K562 (cell line): ENCODE data around the gene HNRNPH3. TPM values are rescaled to one million over a fixed set of nuclear protein-coding genes. Genes with fewer than 3 reads are reported as not detected.

ENCODE experiments used
- ATAC-seq: fragments of 200-7000 bp; cut with Tn5 transposase; 3 replicates; pipeline ENCODE4 v1.9.1; 2020; ENCODE audit warnings: moderate library complexity
- BruUV-seq: library from RNA; stranded (reverse); fragments of 400-500 nt; replicated peaks from 2 replicates; lab custom pipeline; 2021; lab: Mats Ljungman, UMichigan
- CTCF ChIA-PET: fragments of 300-600 bp; formaldehyde crosslinking; extraction: SDS; loops from one replicate; lab custom pipeline; 2021; ENCODE audit warnings: low intra/inter-chr PET ratio; lab: Yijun Ruan, JAX
- POLR2A ChIA-PET: fragments of 300-600, 350-650 bp; sonication (Branson Sonifier 250); formaldehyde crosslinking; extraction: SDS; loops from one replicate; lab custom pipeline; 2021; ENCODE audit warnings: antibody characterized with exemption, inconsistent platforms; lab: Yijun Ruan, JAX
- DNase-seq, 4 experiments: peaks; one replicate each; pipeline versions ENCODE4 v3.0.0 to v3.0.0-alpha.2; 2011 to 2018; ENCODE audit warnings: low spot score in 3 of 4, mixed read lengths in 3 of 4; ENCODE audit errors: extremely low read depth in 1 of 4
- FAIRE-seq: peaks from 2 replicates; lab custom pipeline; 2011; peaks lifted over from hg19 to GRCh38; lab: Jason Lieb, UNC
- H2AFZ ChIP-seq: 2 replicates; pipeline ENCODE4 v1.6.0; 2011; ENCODE audit warnings: low read depth, low read length, control low read depth, inconsistent platforms
- H3K27ac ChIP-seq: fragments of 200-600 bp; 3 replicates; pipeline ENCODE4 v1.8.0; 2011; ENCODE audit warnings: low read depth, mild to moderate bottlenecking, control low read depth, inconsistent platforms, low read length, moderate library complexity, mixed read lengths; ENCODE audit errors: extremely low read depth
- H3K27me3 ChIP-seq, 2 experiments: fragments of 300-600 bp in 1 of 2; 2 replicates in 1 of 2; 3 replicates in 1 of 2; pipeline versions ENCODE4 v1.6.0 to v1.8.0; 2011; ENCODE audit warnings: inconsistent platforms in 2 of 2, low read length in 2 of 2, mild to moderate bottlenecking in 1 of 2, mixed read lengths in 1 of 2, moderate library complexity in 1 of 2; ENCODE audit not compliant: control insufficient read depth in 2 of 2, insufficient read depth in 2 of 2
- H3K36me3 ChIP-seq: fragments of 300-600 bp; 3 replicates; pipeline ENCODE4 v1.8.0; 2011; ENCODE audit warnings: mild to moderate bottlenecking, low read length, inconsistent platforms; ENCODE audit not compliant: control insufficient read depth, insufficient read depth
- H3K4me1 ChIP-seq, 2 experiments: fragments of 200-600 bp in 1 of 2; replicated peaks in 1 of 2; 2 replicates in 1 of 2; 3 replicates in 1 of 2; pipeline versions ENCODE4 v1.5.1 to v1.8.0; 2011; ENCODE audit warnings: inconsistent platforms in 2 of 2, low read length in 2 of 2, mild to moderate bottlenecking in 1 of 2, mixed read lengths in 1 of 2, moderate library complexity in 1 of 2; ENCODE audit not compliant: control insufficient read depth in 2 of 2, insufficient read depth in 2 of 2
- H3K4me2 ChIP-seq: 2 replicates; pipeline ENCODE4 v1.6.1; 2011; ENCODE audit warnings: low read length, control low read depth, inconsistent platforms, mixed read lengths; ENCODE audit not compliant: insufficient read depth
- H3K4me3 ChIP-seq: fragments of 200-600 bp; sonication (generic), shearing (Covaris generic); 2 replicates; pipeline ENCODE4 v1.5.1; 2016; ENCODE audit warnings: control low read depth, inconsistent platforms
- H3K79me2 ChIP-seq: fragments of 200-600 bp; 3 replicates; pipeline ENCODE4 v1.8.0; 2011; ENCODE audit warnings: low read length, inconsistent platforms; ENCODE audit not compliant: control insufficient read depth, insufficient read depth
- H3K9ac ChIP-seq, 2 experiments: 2 replicates each; pipeline versions ENCODE4 v1.6.0 to v1.6.1; 2011; ENCODE audit warnings: low read depth in 2 of 2, low read length in 2 of 2, control low read depth in 1 of 2, inconsistent platforms in 1 of 2, mild to moderate bottlenecking in 1 of 2, mixed read lengths in 1 of 2; ENCODE audit not compliant: insufficient read depth in 1 of 2
- H3K9me1 ChIP-seq: one replicate; pipeline ENCODE4 v1.6.0; 2011; ENCODE audit warnings: inconsistent platforms, mild to moderate bottlenecking, low read length, moderate library complexity; ENCODE audit not compliant: control insufficient read depth, insufficient read depth
- H3K9me3 ChIP-seq: replicated peaks from 2 replicates; pipeline ENCODE4 v1.5.1; 2011; ENCODE audit warnings: low read depth, low read length, inconsistent platforms; ENCODE audit not compliant: control insufficient read depth, insufficient read depth
- H4K20me1 ChIP-seq: replicated peaks from 2 replicates; pipeline ENCODE4 v1.6.1; 2011; ENCODE audit warnings: low read length, inconsistent platforms, mixed read lengths; ENCODE audit not compliant: control insufficient read depth, insufficient read depth
- ATF7 ChIP-seq: fragments of 450-650 bp; IDR thresholded peaks from 2 replicates; pipeline ENCODE4 v1.7.1; 2014; ENCODE audit warnings: mild to moderate bottlenecking, moderate library complexity
- BRF1 ChIP-seq: IDR thresholded peaks from 3 replicates; pipeline ENCODE4 v1.6.1; 2011; ENCODE audit warnings: borderline replicate concordance, mild to moderate bottlenecking; ENCODE audit not compliant: insufficient read length; ENCODE audit errors: extremely low read depth
- CBX5 ChIP-seq: IDR thresholded peaks from 2 replicates; pipeline ENCODE4 v1.6.1; 2014; ENCODE audit warnings: low read depth, borderline replicate concordance
- CTCF ChIP-seq, 3 experiments: IDR thresholded peaks in 2 of 3; conservative IDR thresholded peaks in 1 of 3; 2 replicates each; pipeline ENCODE4 v1.5.1; 2011 to 2012; ENCODE audit warnings: low read length in 3 of 3, mild to moderate bottlenecking in 3 of 3, control low read depth in 2 of 3, improper control_type of control experiment in 1 of 3, inconsistent platforms in 1 of 3, low read depth in 1 of 3, mixed read lengths in 1 of 3, moderate library complexity in 1 of 3; ENCODE audit not compliant: insufficient read depth in 2 of 3
- FOSL1 ChIP-seq: fragments of 200-800 bp; sonication (Bioruptor generic); conservative IDR thresholded peaks from 2 replicates; pipeline ENCODE4 v1.6.1; 2016; ENCODE audit warnings: missing genetic modification characterization, missing compliant biosample characterization
- LEF1 ChIP-seq: fragments of 450-650 bp; IDR thresholded peaks from 2 replicates; pipeline ENCODE4 v1.6.1; 2016; ENCODE audit warnings: mild to moderate bottlenecking
- POLR2A ChIP-seq: fragments of 450-650 bp; conservative IDR thresholded peaks from 2 replicates; pipeline ENCODE4 v1.6.1; 2016
- POLR2AphosphoS2 ChIP-seq: IDR thresholded peaks from 2 replicates; pipeline ENCODE4 v1.6.1; 2012; ENCODE audit warnings: low read length, improper control_type of control experiment
- POLR2G ChIP-seq: fragments of 200-400 bp; formaldehyde crosslinking; IDR thresholded peaks from 2 replicates; pipeline ENCODE4 v1.6.1; 2017; ENCODE audit warnings: low read depth, mild to moderate bottlenecking, antibody characterized with exemption, low read length, moderate library complexity
- PREB ChIP-seq: sonication (generic); formaldehyde crosslinking; IDR thresholded peaks from 2 replicates; pipeline ENCODE4 v1.8.1; 2023; ENCODE audit warnings: mild to moderate bottlenecking, missing genetic modification reagents
- SMAD2 ChIP-seq: fragments of 150-350 bp; IDR thresholded peaks from 2 replicates; pipeline ENCODE4 v1.6.1; 2014; ENCODE audit warnings: low read depth, mild to moderate bottlenecking, low read length
- TCF7L2 ChIP-seq: fragments of 150-350 bp; IDR thresholded peaks from 2 replicates; pipeline ENCODE4 v1.6.1; 2016; ENCODE audit warnings: low read depth, mild to moderate bottlenecking, low read length, moderate library complexity
- ZBTB33 ChIP-seq: sonication (generic); formaldehyde crosslinking; IDR thresholded peaks from 2 replicates; pipeline ENCODE4 v1.8.1; 2023; ENCODE audit warnings: mild to moderate bottlenecking, missing genetic modification reagents
- ZFX ChIP-seq: sonication (generic); formaldehyde crosslinking; IDR thresholded peaks from 2 replicates; pipeline ENCODE4 v1.8.0; 2022; ENCODE audit warnings: mild to moderate bottlenecking, missing genetic modification reagents, moderate library complexity
- ZNF707 ChIP-seq: fragments of 250-450 bp; sonication (Bioruptor Pico); conservative IDR thresholded peaks from 2 replicates; pipeline ENCODE4 v1.8.0; 2022; ENCODE audit warnings: inconsistent platforms, mild to moderate bottlenecking, moderate library complexity
- ZNF76 ChIP-seq: fragments of 250-450 bp; sonication (Bioruptor Pico); IDR thresholded peaks from 2 replicates; pipeline ENCODE4 v1.4.0; 2020; ENCODE audit warnings: mild to moderate bottlenecking, moderate library complexity, borderline replicate concordance
- WGBS: fragments of 100-300 bp; shearing (Covaris generic); methylation state at CpG from one replicate; pipeline ENCODE4 v1.1.6; 2016; ENCODE audit warnings: low coverage, mixed read lengths; ENCODE audit not compliant: insufficient coverage; ENCODE audit errors: missing lambda C conversion rate; 5-methylcytosine and 5-hydroxymethylcytosine counted together
- in situ Hi-C: fragments of 300-500 bp; cut with MboI; formaldehyde crosslinking; loops from 4 replicates; pipeline ENCODE4 v1.15.0; 2018; ENCODE audit warnings: inconsistent platforms, mixed read lengths
- intact Hi-C: fragments of 100-400 bp; cut with micrococcal nuclease; formaldehyde crosslinking; loops from 2 replicates; pipeline ENCODE4 v1.14.2; 2022
- polyA plus RNA-seq, 8 experiments: library from polyadenylated mRNA; depleted of rRNA in 4 of 8; stranded (reverse) in 5 of 8; unstranded in 3 of 8; fragments of >200 nt; fragmentation: Nextera tagmentation in 2 of 8; fragmentation: Illumina TruSeq in 1 of 8; extraction: Ambion mirVana in 2 of 8; extraction: Trizol in 1 of 8; gene quantifications; 2 replicates each; pipeline versions ENCODE4 v1.2.1 to v1.2.3, GENCODE V29; 2011 to 2014; ENCODE audit warnings: inconsistent platforms in 1 of 8, missing spikeins in 1 of 8
- total RNA-seq, 7 experiments: library from RNA; depleted of rRNA in 6 of 7; stranded (reverse); fragments of >200 nt in 6 of 7; fragmentation: Illumina TruSeq in 2 of 7; extraction: Trizol in 2 of 7; gene quantifications; 2 replicates each; pipeline versions ENCODE4 v1.2.1 to v1.2.3, GENCODE V29; 2011 to 2021; ENCODE audit warnings: low replicate concordance in 1 of 7

Gene HNRNPH3
- total and polyA plus RNA-seq, 9 of the 15 experiments (the other 6 are each of a cell fraction or from before 2014, with no cell fraction given): 52.8 to 562 (median 152) TPM

- Histone ChIP-seq H3K4me2 (peak within 1 kb of the TSS; percentile 92), H3K79me2 (peaks cover 67% of the 10 kb centered on the region), H3K9ac (peak within 1 kb of the TSS; percentile 98 to 100), H2AFZ (peak within 1 kb of the TSS; percentile 97), H3K27me3 (no peaks in the 10 kb centered on the region), H3K9me1 (peaks cover 7% of the 10 kb centered on the region), H3K4me3 (peak within 1 kb of the TSS; percentile 66), H3K27ac (peak within 1 kb of the TSS; percentile 98), H4K20me1 (peaks cover 31% of the 10 kb centered on the region), H3K4me1 (peaks cover 17 to 28% of the 10 kb centered on the region in 2 experiments), H3K36me3 (peaks cover 45% of the 10 kb centered on the region), H3K9me3 (no peaks in the 10 kb centered on the region)
- ATAC-seq: peak; percentile 73
- ChIA-PET CTCF (interaction anchor here (0.6 to 0.7 kb wide), 2 partner anchors 120 to 477 kb away, joined by 3 read pairs; no protein-coding TSS in a partner anchor), POLR2A (interaction anchor here (0.6 to 5.4 kb wide), 39 partner anchors 9 to 655 kb away, joined by 3 to 104 read pairs (median 4); partner anchors contain the start of gene SIRT1)
- intact Hi-C loops (loop anchor here (1.0 to 10.0 kb wide), 2 partner anchors 120 to 538 kb away; no protein-coding TSS in a partner anchor), in situ Hi-C loops (no loop called here)
- peak; percentile 67 for FAIRE-seq
- TSS peak; percentile 33 for BruUV-seq
- WGBS: 1% methylated on average over 49 of the region's 51 CpGs
- peak; percentile 65 to 94 (median 76) for DNase-seq
- TF ChIP-seq CTCF (IDR thresholded peaks at IDR 0.05 in 2 of 3, conservative IDR thresholded peaks at IDR 0.05 in 1 of 3; ENCODE audit: insufficient read depth in 2 of 3, low read depth in 1 of 3, low read length in 3 of 3) (peak; percentile 69 to 77 (median 70)), ZNF707 (CRISPR knock-in tag) (0 out of 2 replicates have a peak, but pooled peaks have one; percentile 22), TCF7L2 (no peak), LEF1 (peak; percentile 3; the same call in 1 of the 2 replicates), POLR2A (peak; percentile 4), ZFX (CRISPR knock-in tag) (peak; percentile 92), ZNF76 (peak; percentile 76; the same call in 1 of the 2 replicates), ZBTB33 (CRISPR knock-in tag) (no peak), BRF1 (no peak), ATF7 (peak; percentile 63), POLR2G (peak; percentile 84), POLR2AphosphoS2 (peak; percentile 7; the same call in 1 of the 2 replicates), SMAD2 (no peak), FOSL1 (no peak), CBX5 (no peak), PREB (no peak)
Measured at GRCh38 chr10:68332259-68333057, 594 bp downstream of the HNRNPH3 start, which contains the start of gene PBLD. Gene PBLD (minus strand): TSS chr10:68332928. CDS start chr10:68306844, 26,084 bp downstream.
